T-cell (primary cell): ENCODE measurements around the gene BEST3. TPM values are rescaled to one million over a fixed set of nuclear protein-coding genes. Genes with fewer than 3 reads are reported as not detected.
"Not testable (repeated sequence)": the region's sequence is repeated elsewhere in the genome, so short reads cannot be mapped to it uniquely, and the experiment has no call there.

Experiments
- ATAC-seq, 4 experiments: fragments of 200-7000 bp in 3 of 4; fragments of 150-1000 bp in 1 of 4; cut with Tn5 transposase; replicated peaks in 1 of 4; 1 replicate in 3 of 4; 2 replicates in 1 of 4; pipeline ENCODE4 v1.10.0; 2021; ENCODE audit warnings: moderate library complexity in 3 of 4, mild to moderate bottlenecking in 2 of 4, moderate number of reproducible peaks in 1 of 4
- CTCF ChIA-PET, 2 donors: fragments of 300-600 bp; sonication (Branson Sonifier 250); formaldehyde crosslinking; loops; one replicate each; lab custom pipeline; 2022; ENCODE audit warnings: antibody characterized with exemption in 2 of 2; lab: Charles Lee
- POLR2A ChIA-PET, 2 donors: fragments of 300-600 bp; sonication (Branson Sonifier 250); formaldehyde crosslinking; loops; one replicate each; lab custom pipeline; 2022; ENCODE audit warnings: antibody characterized with exemption in 2 of 2; lab: Charles Lee
- DNase-seq, 35 experiments: peaks; one replicate each; pipeline versions ENCODE4 v3.0.0 to v3.0.0-alpha.2; 2013 to 2023
- H3K27ac ChIP-seq: one replicate; pipeline ENCODE4 v1.5.1; 2013; ENCODE audit warnings: low read length
- H3K27me3 ChIP-seq, 2 experiments: replicated peaks in 1 of 2; 1 replicate in 1 of 2; 2 replicates in 1 of 2; pipeline versions ENCODE4 v1.6.1 to v1.7.0; 2013; ENCODE audit warnings: low read length in 1 of 2, mixed read lengths in 1 of 2; ENCODE audit not compliant: control insufficient read depth in 2 of 2, insufficient read depth in 2 of 2; ENCODE audit errors: extremely low read depth in 1 of 2
- H3K36me3 ChIP-seq, 2 donors: 1 replicate in 1 of 2; 2 replicates in 1 of 2; pipeline versions ENCODE4 v1.6.1 to v1.7.0; 2013; ENCODE audit warnings: low read length in 1 of 2; ENCODE audit not compliant: control insufficient read depth in 2 of 2, insufficient read depth in 1 of 2; ENCODE audit errors: extremely low read depth in 1 of 2
- H3K4me1 ChIP-seq, 2 experiments: 1 replicate in 1 of 2; 2 replicates in 1 of 2; pipeline versions ENCODE4 v1.6.1 to v1.7.0; 2013; ENCODE audit warnings: low read length in 2 of 2, mixed read lengths in 1 of 2; ENCODE audit not compliant: insufficient read depth in 2 of 2, control insufficient read depth in 1 of 2; ENCODE audit errors: extremely low read depth in 1 of 2
- H3K4me3 ChIP-seq, 2 donors: 1 replicate in 1 of 2; 2 replicates in 1 of 2; pipeline versions ENCODE4 v1.5.1 to v1.7.0; 2013; ENCODE audit warnings: mild to moderate bottlenecking in 2 of 2, low read length in 1 of 2, moderate library complexity in 1 of 2; ENCODE audit not compliant: control insufficient read depth in 1 of 2; ENCODE audit errors: extremely low read depth in 1 of 2
- H3K9me3 ChIP-seq: 2 replicates; pipeline ENCODE4 v1.7.0; 2013
- H3K27ac Mint-ChIP-seq, 2 donors: one replicate each; pipeline ENCODE4 v1.8.0; 2020 to 2021; ENCODE audit warnings: mild to moderate bottlenecking in 2 of 2, mixed read lengths in 2 of 2
- H3K27me3 Mint-ChIP-seq, 2 donors: one replicate each; pipeline ENCODE4 v1.8.0; 2021 to 2022; ENCODE audit warnings: mixed read lengths in 2 of 2
- H3K36me3 Mint-ChIP-seq: one replicate; pipeline ENCODE4 v1.8.0; 2021; ENCODE audit warnings: mixed read lengths
- H3K4me1 Mint-ChIP-seq, 3 donors: one replicate each; pipeline ENCODE4 v1.8.0; 2020 to 2022; ENCODE audit warnings: mixed read lengths in 3 of 3, mild to moderate bottlenecking in 1 of 3
- H3K4me3 Mint-ChIP-seq, 3 donors: one replicate each; pipeline ENCODE4 v1.8.0; 2020 to 2022; ENCODE audit warnings: mild to moderate bottlenecking in 3 of 3, mixed read lengths in 3 of 3, moderate library complexity in 3 of 3
- H3K9me3 Mint-ChIP-seq, 3 donors: one replicate each; pipeline ENCODE4 v1.8.0; 2020 to 2022; ENCODE audit warnings: mixed read lengths in 3 of 3
- WGBS: methylation state at CpG from one replicate; pipeline ENCODE4 v1.1.5; 2013; ENCODE audit warnings: missing lambda C conversion rate; ENCODE audit not compliant: insufficient coverage; 5-methylcytosine and 5-hydroxymethylcytosine counted together
- total RNA-seq, 35 experiments: library from RNA in 6 of 35; stranded (reverse) in 6 of 35; fragments of 120-200 nt in 1 of 35; gene quantifications; one replicate each; pipeline versions ENCODE4 v1.2.1 to v1.2.4 and lab custom pipeline; 2013 to 2026

BEST3 gene
- total RNA-seq, 5 donors from 2014 or later (not counting 1 experiment from before 2014, with no cell fraction given) = not detected

GRCh38 chr12:69608114-69608513, 91.0 kb downstream of the BEST3 start:
- no peak overlapping the region for H3K4me3 ChIP-seq
- WGBS = no CpG with 5 or more reads among the region's 2 CpGs
- Mint-ChIP-seq H3K36me3 (peaks cover 5% of the 10 kb centered on the region), H3K4me1 (peaks cover 0 to 11% (median 4%) of the 10 kb centered on the region in 3 donors), H3K9me3 (no peaks in the 10 kb centered on the region), H3K4me3 (no peak overlapping the region), H3K27me3 (peaks cover 0 to 3% of the 10 kb centered on the region in 2 donors), H3K27ac (no peak overlapping the region)
- H3K36me3 ChIP-seq = peaks cover 0 to 4% of the 10 kb centered on the region in 2 donors
- H3K4me1 ChIP-seq = no peaks in the 10 kb centered on the region
- ChIA-PET CTCF (no interaction called here), POLR2A (no interaction called here)
- H3K27me3 ChIP-seq = peaks cover 0 to 10% of the 10 kb centered on the region in 2 experiments
- ATAC-seq (no peak), DNase-seq (no peak)
- H3K9me3 ChIP-seq = no peaks in the 10 kb centered on the region
- H3K27ac ChIP-seq = no peak overlapping the region

- H3K36me3 ChIP-seq = peaks cover 9 to 30% of the 10 kb centered on the region in 2 donors
- H3K27ac ChIP-seq, H3K4me1 ChIP-seq, H3K27me3 Mint-ChIP-seq, H3K27me3 ChIP-seq, H3K9me3 ChIP-seq, H3K9me3 Mint-ChIP-seq, DNase-seq, H3K4me3 ChIP-seq, H3K4me3 Mint-ChIP-seq, H3K27ac Mint-ChIP-seq, CTCF ChIA-PET, ATAC-seq: not testable (repeated sequence)
- WGBS = no CpG with 5 or more reads among the region's 3 CpGs
- Mint-ChIP-seq H3K4me1 (peaks cover 0 to 11% (median 4%) of the 10 kb centered on the region in 3 donors), H3K36me3 (peaks cover 35% of the 10 kb centered on the region)
- POLR2A ChIA-PET = interaction anchor here in 1 of 2 donors (0.6 kb wide), 1 partner anchor 10 kb away, joined by 4 read pairs; no protein-coding TSS in a partner anchor
These were observed 94.8 kb downstream of the BEST3 start for GRCh38 chr12:69604275-69604674.

Other genes with a start within 250 kb of the BEST3 start
- gene FRS2, start 228.9 kb downstream of the BEST3 start, total RNA-seq = 10 to 100 TPM; 22.0 to 30.2 (median 26.2) TPM
- gene CCT2, start 113.8 kb downstream of the BEST3 start, total RNA-seq = 100 to 1,000 TPM; 108 to 183 (median 111) TPM
- not detected for gene LRRC10, start 88.4 kb downstream of the BEST3 start, total RNA-seq
- 10 to 100 TPM; 18.7 to 30.5 (median 20.7) TPM for gene RAB3IP, start 39.6 kb upstream of the BEST3 start, total RNA-seq
- gene MYRFL, start 125.9 kb upstream of the BEST3 start, total RNA-seq = not detected